GM13976 (cell line): Measurements from ENCODE around the gene CDH22.

Source experiments
- DNase-seq: peaks from one replicate; pipeline ENCODE4 v3.0.0; 2012; ENCODE audit warnings: low spot score
- CTCF ChIP-seq: IDR thresholded peaks from 2 replicates; pipeline ENCODE4 v1.5.1; 2012; ENCODE audit warnings: borderline replicate concordance, mild to moderate bottlenecking; ENCODE audit not compliant: insufficient read depth; ENCODE audit errors: extremely low read depth, missing control alignments, control extremely low read depth
- in situ Hi-C: fragments of 300-500 bp; cut with MboI; formaldehyde crosslinking; loops from one replicate; pipeline ENCODE4 v1.12.0; 2022; ENCODE audit warnings: low sequenced_read_pairs, mixed read lengths, inconsistent platforms; ENCODE audit not compliant: unreplicated experiment

Gene CDH22

GRCh38 chr20:46237736-46238135 lies 70.6 kb downstream of the CDH22 start:
- TF ChIP-seq CTCF: no peak
- no peak for DNase-seq
- in situ Hi-C loops: no loop called here

GRCh38 chr20:46237227-46237626 lies 71.1 kb downstream of the CDH22 start:
- TF ChIP-seq CTCF: no peak
- no peak for DNase-seq
- in situ Hi-C loops: no loop called here

- no peak for DNase-seq
- TF ChIP-seq CTCF: no peak
- in situ Hi-C loops: no loop called here
Observed at GRCh38 chr20:46235077-46235476, 73.2 kb downstream of the CDH22 start.

- TF ChIP-seq CTCF: no peak
- in situ Hi-C loops: no loop called here
Observed at GRCh38 chr20:46233701-46234100, 74.6 kb downstream of the CDH22 start.

GRCh38 chr20:46232539-46232938 lies 75.8 kb downstream of the CDH22 start:
- in situ Hi-C loops: no loop called here
- no peak for DNase-seq
- no peak for TF ChIP-seq CTCF

More at GRCh38 chr20:46233701-46234100, 74.6 kb downstream of the CDH22 start:
- no peak for DNase-seq

GRCh38 chr20:46230801-46231282 lies 77.5 kb downstream of the CDH22 start:
- no peak for TF ChIP-seq CTCF
- in situ Hi-C loops: no loop called here
- DNase-seq: no peak

GRCh38 chr20:46230106-46230491 lies 78.2 kb downstream of the CDH22 start:
- no peak for DNase-seq
- no peak for TF ChIP-seq CTCF
- in situ Hi-C loops: no loop called here
